ENCODE measurements around the gene SOX18.

The SOX18 gene

DNA sequence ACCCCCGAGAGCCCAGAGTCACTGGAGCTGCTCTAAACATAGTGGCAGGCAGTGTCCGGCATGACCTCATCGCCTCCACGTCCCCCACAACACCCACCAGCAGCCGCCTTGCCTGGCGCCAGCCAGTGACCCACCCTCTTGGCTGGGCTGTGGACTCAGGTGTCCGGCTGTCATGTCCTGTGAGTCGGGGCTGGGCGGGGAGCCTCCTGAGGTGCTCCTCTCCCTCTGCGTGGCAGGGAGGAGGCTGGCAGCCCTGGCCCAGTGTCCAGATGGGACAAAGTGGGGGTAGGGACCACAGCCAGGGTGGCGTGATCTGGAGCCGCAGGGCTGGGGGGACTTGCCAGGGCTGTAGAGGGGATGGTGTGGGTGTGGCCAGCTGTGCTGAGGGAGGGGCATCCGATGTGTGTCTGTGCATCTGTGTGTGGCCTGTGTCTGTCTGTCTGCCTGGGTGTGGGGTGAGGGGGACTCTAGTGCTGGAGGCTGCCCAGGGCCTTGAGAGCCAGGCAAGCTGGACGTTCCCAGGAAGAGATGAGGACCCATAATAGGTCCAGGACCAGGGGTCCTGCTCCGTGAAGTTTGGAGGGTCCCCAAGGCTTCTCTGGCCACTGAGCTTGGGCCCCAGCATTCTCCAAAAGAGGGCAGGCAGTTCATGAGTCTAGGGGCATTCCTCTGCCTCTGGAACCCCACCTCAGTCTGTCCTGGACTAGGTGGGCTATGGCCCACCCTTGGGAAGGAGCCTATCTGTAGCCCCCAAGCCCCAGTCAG is 2.3 kb upstream of the SOX18 start:
- no peak for FAIRE-seq

DNA sequence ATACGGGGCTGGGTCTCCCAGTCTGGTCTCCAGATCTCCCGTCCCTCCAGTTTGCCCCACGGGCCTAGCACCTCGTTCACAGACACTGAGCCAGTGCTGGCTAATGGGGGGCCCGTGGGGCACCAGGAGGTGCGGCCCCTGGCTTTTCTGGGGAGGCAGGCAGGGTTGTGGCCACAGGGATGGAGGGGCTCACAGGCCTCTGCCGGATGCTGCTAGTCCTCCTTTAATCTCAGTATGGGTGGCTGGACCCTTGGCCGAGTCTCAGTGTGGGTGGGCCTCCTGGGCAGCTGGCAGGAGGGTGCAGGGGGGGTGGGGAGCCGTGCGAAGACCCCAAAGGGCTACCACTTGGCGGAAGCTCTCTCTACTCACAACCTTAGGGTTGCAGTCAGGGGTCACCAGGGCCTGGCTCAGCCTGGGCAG is 1.6 kb upstream of the SOX18 start:
- FAIRE-seq: no peak

DNA sequence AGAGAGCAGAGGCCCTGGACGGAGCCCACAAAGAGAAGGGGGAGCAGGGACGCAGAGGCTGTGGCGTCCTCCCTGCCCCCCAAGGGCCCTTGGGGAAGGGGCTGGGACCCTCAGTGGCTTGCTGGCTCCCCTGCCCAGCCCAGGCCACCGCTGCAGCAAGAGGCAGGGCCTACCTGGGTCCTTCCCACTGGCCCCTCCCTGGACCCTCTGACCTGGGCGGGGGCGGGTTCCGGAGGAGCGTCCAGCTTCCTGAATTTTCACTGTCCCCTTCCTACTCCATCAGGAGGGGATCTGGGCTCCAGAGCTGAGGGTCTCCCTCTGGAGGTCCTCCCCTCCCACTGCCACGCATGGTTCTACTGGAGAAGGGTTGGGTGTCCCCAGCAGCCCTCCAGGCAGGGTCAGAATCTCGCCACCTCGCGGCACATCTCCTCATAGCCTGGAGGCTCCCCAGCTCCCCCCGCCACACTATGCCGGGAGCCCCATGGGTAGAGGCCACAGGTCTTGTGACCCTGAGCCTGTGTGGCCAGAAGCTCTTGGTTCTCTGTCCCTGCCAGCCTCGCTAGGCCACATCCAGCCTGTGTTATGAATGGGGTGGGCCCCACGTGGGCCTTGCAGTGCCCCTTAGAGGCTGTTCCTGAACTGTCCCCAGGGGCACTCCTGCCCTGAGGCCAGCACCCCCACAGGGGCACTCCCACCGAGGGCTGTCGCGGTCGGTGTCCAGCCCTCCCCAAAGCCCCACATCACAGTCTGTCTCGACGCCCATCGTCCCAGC is 1.0 kb upstream of the SOX18 start:
- FAIRE-seq: no peak

DNA sequence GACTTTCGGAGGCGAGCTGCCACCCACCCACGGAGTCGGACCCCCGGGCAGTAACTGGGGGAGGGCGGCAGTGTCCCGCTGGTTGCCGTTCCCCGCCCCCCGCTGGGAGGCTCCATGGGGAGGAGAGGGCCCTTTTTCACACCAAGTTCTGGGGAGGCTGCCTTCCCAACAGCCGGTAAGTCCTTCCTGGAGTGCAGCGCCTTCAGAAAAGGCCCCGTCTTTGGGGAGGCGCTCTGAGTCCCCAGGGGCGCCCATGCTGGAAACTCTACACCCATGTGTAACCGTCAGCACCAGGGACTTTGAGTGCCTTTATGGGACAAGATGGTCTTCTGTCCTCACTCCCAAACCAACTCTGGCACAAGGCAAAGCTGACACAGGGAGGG is 430 bp upstream of the SOX18 start:
- no peak for FAIRE-seq

GRCh38 chr20:64048402-64049044 is 916 bp downstream of the SOX18 start:
- FAIRE-seq: no peak

DNA sequence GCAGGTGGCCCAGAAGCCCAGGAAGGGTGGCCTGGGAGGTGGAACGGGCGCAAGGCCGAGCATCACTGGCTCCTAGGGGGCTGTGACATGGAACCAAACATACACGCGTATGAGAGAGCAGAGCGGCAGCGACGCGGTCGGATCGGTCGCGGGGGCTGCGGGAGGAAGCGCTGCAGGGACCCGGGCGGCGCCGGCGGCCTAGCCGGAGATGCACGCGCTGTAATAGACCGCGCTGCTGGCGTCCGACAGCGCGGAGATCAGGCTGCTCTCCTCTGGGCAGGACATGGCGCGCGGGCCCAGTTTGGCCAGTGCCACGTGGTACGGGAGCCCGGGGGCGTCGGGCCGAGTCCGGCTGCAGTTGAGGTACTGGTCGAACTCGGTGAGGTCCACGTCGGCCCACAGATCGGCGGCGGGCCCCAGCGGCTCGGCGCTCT is 1.5 kb downstream of the SOX18 start:
- FAIRE-seq: no peak

GRCh38 chr20:64047046-64047389 is 2.4 kb downstream of the SOX18 start:
- no peak for FAIRE-seq

- FAIRE-seq: no peak
These were observed 4.0 kb downstream of the SOX18 start for GRCh38 chr20:64045346-64046011.

- FAIRE-seq: no peak
These were observed 4.8 kb downstream of the SOX18 start for GRCh38 chr20:64044484-64045247.

GRCh38 chr20:64043768-64044167 is 5.7 kb downstream of the SOX18 start:
- FAIRE-seq: no peak

DNA sequence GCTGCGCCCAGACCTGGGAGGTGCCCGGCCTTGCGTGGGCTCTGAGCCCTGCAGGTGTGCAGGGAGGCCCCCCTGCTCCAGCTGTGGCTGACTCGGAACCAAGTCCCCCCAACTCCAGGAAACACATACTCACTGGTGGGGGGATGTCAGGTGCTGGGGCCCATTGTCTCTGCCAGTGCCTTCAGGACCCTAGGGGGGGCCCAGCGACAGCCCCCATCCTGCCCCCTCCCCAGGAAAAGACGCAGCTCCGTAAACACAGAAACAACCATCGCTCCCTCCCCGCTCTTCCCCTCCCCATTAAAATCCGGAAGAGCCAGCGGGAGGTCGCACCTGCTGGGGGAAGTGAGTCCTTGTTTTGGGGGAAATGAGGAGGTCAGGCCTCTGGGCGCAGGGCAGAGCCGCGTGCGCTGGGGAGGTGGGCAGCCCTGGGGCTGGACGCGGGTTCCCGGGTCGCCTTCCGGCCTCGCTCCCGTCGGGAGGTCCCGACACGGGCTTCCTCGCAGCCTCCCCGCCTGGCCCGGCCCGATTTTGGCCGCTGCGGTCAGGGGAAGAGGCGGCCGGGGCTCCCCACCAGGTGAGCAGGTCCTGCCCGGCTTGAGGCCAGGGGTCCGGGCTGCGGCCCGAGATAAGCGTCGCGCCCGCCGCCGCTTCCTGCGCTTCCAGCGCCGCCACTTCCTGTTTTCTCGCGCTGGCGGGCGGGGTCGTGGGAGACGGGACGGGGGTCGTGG is 7.2 kb downstream of the SOX18 start:
- no peak for FAIRE-seq

- no peak for FAIRE-seq
These were observed 7.7 kb downstream of the SOX18 start for GRCh38 chr20:64041781-64042053.

DNA sequence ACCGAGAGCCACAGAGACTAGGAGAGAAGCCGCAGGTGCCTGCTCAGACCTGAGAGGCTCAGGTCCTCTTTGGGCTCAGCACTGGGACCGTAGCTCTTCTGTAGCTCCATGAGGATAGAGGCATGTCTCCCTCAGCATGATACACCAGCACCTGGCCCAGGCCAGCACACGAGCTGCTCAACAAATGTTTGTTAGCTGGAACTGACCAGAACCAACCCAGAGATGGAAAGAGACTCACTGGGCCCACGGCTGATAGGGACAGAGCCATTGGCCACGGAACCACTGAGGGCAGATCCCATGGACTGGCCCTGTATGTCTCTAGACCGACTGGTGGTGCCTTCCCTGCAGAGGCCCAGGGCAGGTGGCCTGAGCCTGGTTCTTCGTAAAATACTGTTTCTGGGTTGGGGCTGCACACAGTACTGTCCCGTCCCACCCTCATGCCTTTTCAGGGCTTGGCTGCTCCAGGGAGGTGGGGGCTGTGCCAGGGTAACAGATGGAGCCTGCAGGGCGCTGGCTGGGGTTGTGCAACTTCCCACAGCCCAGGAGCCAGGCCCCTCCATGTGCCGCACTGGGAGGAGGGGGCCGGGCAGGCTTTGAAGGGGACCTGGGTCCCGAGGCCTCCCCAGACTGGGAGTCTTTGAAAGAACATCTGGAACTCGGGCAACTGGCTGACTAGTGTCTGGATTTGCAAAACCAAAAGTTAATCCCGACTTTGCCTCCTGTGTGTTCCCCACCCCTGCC is 8.2 kb downstream of the SOX18 start:
- FAIRE-seq: no peak

- no peak for FAIRE-seq
These were observed 9.0 kb downstream of the SOX18 start for GRCh38 chr20:64040231-64041039.

DNA sequence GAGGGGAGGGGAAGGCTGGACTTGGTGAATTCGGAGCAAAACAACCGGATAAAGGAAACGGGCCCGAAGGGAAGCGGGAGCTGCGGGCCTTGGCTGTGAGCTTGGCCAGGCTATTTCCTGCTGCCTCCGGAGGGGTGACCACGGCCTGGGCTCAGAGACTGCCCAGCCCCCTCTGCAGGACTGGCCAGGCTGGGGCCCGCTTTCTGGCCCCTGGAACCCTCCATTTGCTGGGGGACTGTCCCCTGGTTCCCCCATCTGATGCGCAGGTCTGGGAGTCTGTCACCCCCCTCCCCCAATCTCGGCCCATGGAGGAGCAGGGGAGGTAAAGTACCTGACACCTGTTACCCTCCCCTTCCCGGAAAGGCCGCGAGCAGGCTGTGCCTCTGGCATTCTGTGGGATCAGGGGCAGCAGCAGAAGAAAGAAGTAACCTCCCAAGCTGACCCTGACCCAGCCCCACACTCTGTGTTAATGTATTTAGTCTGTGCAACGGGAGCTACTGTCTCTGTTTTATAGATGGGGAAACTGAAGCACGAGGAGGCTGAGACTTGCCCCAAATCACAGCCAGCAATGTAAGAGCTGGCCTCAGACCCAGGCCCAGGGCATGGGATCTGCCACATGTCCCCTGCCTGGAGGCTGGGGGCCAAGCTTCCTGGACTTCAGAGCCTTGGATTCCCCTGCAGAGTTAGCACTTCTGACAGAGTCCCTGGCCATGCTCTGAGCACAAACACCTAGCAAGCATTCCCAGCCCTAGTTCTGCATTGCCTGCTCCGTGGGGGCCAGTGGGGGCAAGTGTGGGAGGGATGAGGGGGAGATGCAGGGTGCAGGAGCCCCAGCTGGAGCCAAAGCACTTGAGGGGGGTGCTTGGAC is 9.9 kb downstream of the SOX18 start:
- no peak for FAIRE-seq

DNA sequence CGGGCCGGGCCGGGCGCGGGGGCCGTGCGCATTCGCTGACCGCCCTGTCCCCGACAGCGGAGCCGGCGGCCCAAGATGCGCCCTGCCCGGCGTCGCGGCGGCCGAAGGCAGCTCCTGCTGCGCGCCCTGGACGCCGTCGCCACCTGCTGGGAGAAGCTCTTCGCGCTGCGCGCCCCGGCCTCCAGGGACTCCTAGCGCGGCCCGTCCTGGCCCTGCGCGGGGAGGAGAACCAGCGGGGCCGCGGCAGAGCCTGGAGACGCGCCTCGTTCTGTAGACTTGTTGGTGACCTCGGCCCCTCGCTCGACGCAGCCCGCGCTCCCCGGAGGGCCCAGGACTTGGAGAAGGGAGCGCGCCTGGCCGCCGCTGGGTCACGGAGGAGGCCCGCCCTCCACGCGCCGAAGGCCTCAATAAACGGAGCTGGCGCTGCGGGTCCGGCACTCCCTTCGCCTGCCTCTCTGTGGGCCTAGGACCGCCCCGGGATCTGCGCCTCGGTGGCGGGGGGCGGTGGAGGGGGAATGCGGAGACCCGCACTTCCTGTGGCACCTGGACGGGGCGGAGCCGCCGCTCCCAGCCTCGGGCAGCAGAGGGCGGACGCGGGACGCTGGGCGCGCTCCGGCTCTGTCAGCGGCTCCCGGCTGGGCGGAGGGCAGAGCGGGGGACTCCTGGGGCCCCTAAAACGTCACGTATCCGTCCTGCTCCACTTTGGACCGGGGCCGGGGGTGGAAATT is 10.7 kb downstream of the SOX18 start:
- FAIRE-seq: no peak

- FAIRE-seq: no peak
These were observed 11.2 kb downstream of the SOX18 start for GRCh38 chr20:64038224-64038564.

- FAIRE-seq: no peak
These were observed 11.8 kb downstream of the SOX18 start for GRCh38 chr20:64037498-64038213.

- no peak for FAIRE-seq
These were observed 12.3 kb downstream of the SOX18 start for GRCh38 chr20:64037199-64037497.

All from islet of Langerhans (tissue), 1 donor.